Type B pancreatic cell (in vitro differentiated cells): ENCODE data around the gene SLC35F1. TPM values are rescaled to one million over a fixed set of nuclear protein-coding genes. Genes with fewer than 3 reads are reported as not detected.
A peak's percentile ranks its signal among the peaks of the same experiment; 100 is the strongest.
"Not testable (repeated sequence)": the region's sequence is repeated elsewhere in the genome, so short reads cannot be mapped to it uniquely, and the experiment has no call there.

Experiments
- DNase-seq: peaks from one replicate; pipeline ENCODE4 v3.0.0; 2021; ENCODE audit warnings: mixed read lengths; ENCODE audit not compliant: unreplicated experiment; ENCODE audit errors: extremely low spot score
- H3K27ac Mint-ChIP-seq: 2 replicates; pipeline ENCODE4 v1.8.0; 2021; ENCODE audit warnings: mild to moderate bottlenecking, mixed read lengths
- H3K27me3 Mint-ChIP-seq: 2 replicates; pipeline ENCODE4 v1.8.0; 2021; ENCODE audit warnings: mixed read lengths
- H3K36me3 Mint-ChIP-seq: 2 replicates; pipeline ENCODE4 v1.8.0; 2021; ENCODE audit warnings: mixed read lengths
- H3K4me1 Mint-ChIP-seq: one replicate; pipeline ENCODE4 v1.8.0; 2021; ENCODE audit warnings: mixed read lengths; ENCODE audit not compliant: unreplicated experiment
- H3K4me3 Mint-ChIP-seq: 2 replicates; pipeline ENCODE4 v1.8.0; 2021; ENCODE audit warnings: mild to moderate bottlenecking, mixed read lengths
- H3K9me3 Mint-ChIP-seq: 2 replicates; pipeline ENCODE4 v1.8.0; 2021; ENCODE audit warnings: mixed read lengths
- CTCF ChIP-seq: fragments of 200-600 bp; sonication (generic); conservative IDR thresholded peaks from 2 replicates; pipeline ENCODE4 v1.5.0; 2021; ENCODE audit warnings: antibody characterized with exemption, mild to moderate bottlenecking
- long read RNA-seq: library from polyadenylated mRNA; unstranded; transcript quantifications from one replicate; pipeline ENCODE4 v2.0.0, GENCODE V29; 2020
- total RNA-seq: library from RNA; stranded (reverse); gene quantifications from 2 replicates; pipeline ENCODE4 v1.2.1, GENCODE V29; 2021; ENCODE audit warnings: low replicate concordance

Gene SLC35F1
- 1.9 and 6.1 TPM in 2 replicates for total RNA-seq
- long read RNA-seq: 0 reads

- no peak within 1 kb of the TSS for H3K27ac Mint-ChIP-seq
- TF ChIP-seq CTCF: peak; percentile 77
- no peaks in the 10 kb centered on the region for H3K4me1 Mint-ChIP-seq
- no peaks in the 10 kb centered on the region for H3K36me3 Mint-ChIP-seq
- H3K9me3 Mint-ChIP-seq: no peaks in the 10 kb centered on the region
- H3K27me3 Mint-ChIP-seq: peaks cover 67% of the 10 kb centered on the region
- DNase-seq: peak; percentile 76
- peak within 1 kb of the TSS; percentile 90 for H3K4me3 Mint-ChIP-seq
Measured at GRCh38 chr6:117906958-117907600, at the start of gene SLC35F1. Gene SLC35F1, plus strand, starts transcription at chr6:117907264.

- H3K36me3 Mint-ChIP-seq: not testable (repeated sequence)
Measured at GRCh38 chr6:117858601-117859000, 48.5 kb upstream of the SLC35F1 start.

GRCh38 chr6:117861545-117861944 lies 45.5 kb upstream of the SLC35F1 start:
- Mint-ChIP-seq H3K4me1 (no peaks in the 10 kb centered on the region), H3K27ac (no peak overlapping the region), H3K4me3 (no peak overlapping the region), H3K27me3 (no peaks in the 10 kb centered on the region), H3K36me3 (no peaks in the 10 kb centered on the region), H3K9me3 (no peaks in the 10 kb centered on the region)
- DNase-seq: no peak
- no peak for TF ChIP-seq CTCF

More at GRCh38 chr6:117858601-117859000, 48.5 kb upstream of the SLC35F1 start:
- H3K9me3 Mint-ChIP-seq, H3K4me3 Mint-ChIP-seq, DNase-seq, H3K27ac Mint-ChIP-seq, H3K27me3 Mint-ChIP-seq, H3K4me1 Mint-ChIP-seq: not testable (repeated sequence)

DNA sequence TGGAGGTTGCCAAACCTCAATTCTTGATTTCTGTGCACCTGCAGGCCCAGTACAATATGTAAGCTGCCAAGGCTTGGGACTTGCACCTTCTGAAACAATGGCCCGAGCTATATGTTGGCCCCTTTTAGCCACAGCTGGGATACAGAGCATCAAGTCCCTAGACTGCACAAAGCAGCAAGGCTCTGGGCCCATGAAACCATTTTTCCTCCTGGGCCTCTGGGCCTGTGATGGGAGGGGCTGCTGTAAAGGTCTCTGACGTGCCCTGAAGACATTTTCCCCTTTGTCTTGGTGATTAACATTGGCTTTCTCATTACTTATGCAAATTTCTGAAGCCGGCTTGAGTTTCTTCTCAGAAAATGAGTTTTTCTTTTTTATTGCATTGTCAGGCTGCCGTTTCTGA lies 40.5 kb upstream of the SLC35F1 start:
- Mint-ChIP-seq H3K36me3 (no peaks in the 10 kb centered on the region), H3K4me1 (no peaks in the 10 kb centered on the region), H3K4me3 (no peak overlapping the region), H3K27me3 (no peaks in the 10 kb centered on the region), H3K27ac (no peak overlapping the region), H3K9me3 (no peaks in the 10 kb centered on the region)
- no peak for TF ChIP-seq CTCF
- no peak for DNase-seq

GRCh38 chr6:117870486-117871242 lies 36.4 kb upstream of the SLC35F1 start:
- no peaks in the 10 kb centered on the region for H3K27me3 Mint-ChIP-seq
- TF ChIP-seq CTCF: no peak
- H3K27ac Mint-ChIP-seq: no peak overlapping the region
- no peak for DNase-seq
- H3K36me3 Mint-ChIP-seq: no peaks in the 10 kb centered on the region
- no peaks in the 10 kb centered on the region for H3K4me1 Mint-ChIP-seq
- H3K4me3 Mint-ChIP-seq: no peak overlapping the region
- H3K9me3 Mint-ChIP-seq: no peaks in the 10 kb centered on the region

GRCh38 chr6:117880824-117881223 lies 26.2 kb upstream of the SLC35F1 start:
- H3K36me3 Mint-ChIP-seq: no peaks in the 10 kb centered on the region
- no peak overlapping the region for H3K27ac Mint-ChIP-seq
- H3K27me3 Mint-ChIP-seq: peaks cover 3% of the 10 kb centered on the region
- TF ChIP-seq CTCF: no peak
- H3K4me1 Mint-ChIP-seq: no peaks in the 10 kb centered on the region
- DNase-seq: no peak
- H3K9me3 Mint-ChIP-seq: no peaks in the 10 kb centered on the region
- H3K4me3 Mint-ChIP-seq: no peak overlapping the region
